Kidney (tissue), 14 donors: ENCODE data around the gene DIS3L2. TPM values are rescaled to one million over a fixed set of nuclear protein-coding genes. Genes with fewer than 3 reads are reported as not detected.

Source experiments
- DNase-seq, 5 donors: peaks; one replicate each; pipeline ENCODE4 v3.0.0-alpha.2; 2013 to 2020
- FAIRE-seq: peaks from 2 replicates; lab custom pipeline; 2012; peaks lifted over from hg19 to GRCh38; lab: Jason Lieb, UNC
- H3K27ac ChIP-seq, 2 donors: one replicate each; pipeline ENCODE4 v1.7.0; 2013; ENCODE audit warnings: low read depth in 2 of 2, low read length in 2 of 2, inconsistent platforms in 1 of 2
- H3K27me3 ChIP-seq: one replicate; pipeline ENCODE4 v1.7.1; 2013; ENCODE audit warnings: low read length, inconsistent platforms; ENCODE audit not compliant: control insufficient read depth, insufficient read depth
- H3K36me3 ChIP-seq, 3 donors: one replicate each; pipeline versions ENCODE4 v1.7.0 to v1.7.1; 2013; ENCODE audit warnings: low read length in 3 of 3, control low read depth in 1 of 3, inconsistent platforms in 1 of 3; ENCODE audit not compliant: insufficient read depth in 3 of 3, control insufficient read depth in 2 of 3
- H3K4me1 ChIP-seq, 3 donors: one replicate each; pipeline versions ENCODE4 v1.7.0 to v1.7.1; 2013; ENCODE audit warnings: low read length in 3 of 3, inconsistent platforms in 1 of 3, low read depth in 1 of 3; ENCODE audit not compliant: control insufficient read depth in 2 of 3, insufficient read depth in 2 of 3
- H3K4me3 ChIP-seq, 3 donors: one replicate each; pipeline versions ENCODE4 v1.7.0 to v1.8.1; 2013; ENCODE audit warnings: low read length in 3 of 3, control low read depth in 1 of 3, inconsistent platforms in 1 of 3
- H3K9ac ChIP-seq, 3 donors: one replicate each; pipeline versions ENCODE4 v1.7.0 to v1.7.1; 2013; ENCODE audit warnings: low read length in 3 of 3, control low read depth in 1 of 3, inconsistent platforms in 1 of 3
- H3K9me3 ChIP-seq, 3 donors: one replicate each; pipeline versions ENCODE4 v1.7.0 to v1.7.1; 2013; ENCODE audit warnings: low read length in 3 of 3, control low read depth in 1 of 3, inconsistent platforms in 1 of 3; ENCODE audit not compliant: control insufficient read depth in 2 of 3, insufficient read depth in 1 of 3
- intact Hi-C: fragments of 100-400 bp; cut with DNase I; formaldehyde crosslinking; loops from one replicate; pipeline ENCODE4 v1.11.1; 2022
- polyA plus RNA-seq: library from polyadenylated mRNA; stranded (reverse); fragments of 350-450 nt; fragmentation: Illumina TruSeq; extraction: RNeasy Lipid Tissue Mini Kit (QIAGEN cat#74804); gene quantifications from one replicate; pipeline ENCODE4 v1.2.3, GENCODE V29; 2014; ENCODE audit warnings: low read depth, low replicate concordance; ENCODE audit not compliant: insufficient read depth
- total RNA-seq: library from RNA; stranded (reverse); fragmentation: NEBNext Ultra II Directional; extraction: Animal tissue kit (Norgen Biotek cat#: 25700); gene quantifications from one replicate; pipeline ENCODE4 v1.2.1, GENCODE V29; 2021
- TF ChIP-seq, protein P1 (sequence below): IDR thresholded peaks from 3 replicates; pipeline ENCODE4 v1.5.1; 2012; ENCODE audit warnings: mild to moderate bottlenecking, moderate library complexity, borderline replicate concordance; ENCODE audit not compliant: insufficient read depth; ENCODE audit errors: extremely low read depth
- donor health status: control.
- donor health status: control.
- donor health status: control.
- donor health status: control.
- donor health status: control.
- donor health status: DM: yes; HTN: yes; CAD: no.
- donor health status: Normal renal cell carcinoma (clear cell type).

DIS3L2 gene
- total and polyA plus RNA-seq, 2 donors from 2014 or later, result 12.3 to 47.7 TPM

DNA sequence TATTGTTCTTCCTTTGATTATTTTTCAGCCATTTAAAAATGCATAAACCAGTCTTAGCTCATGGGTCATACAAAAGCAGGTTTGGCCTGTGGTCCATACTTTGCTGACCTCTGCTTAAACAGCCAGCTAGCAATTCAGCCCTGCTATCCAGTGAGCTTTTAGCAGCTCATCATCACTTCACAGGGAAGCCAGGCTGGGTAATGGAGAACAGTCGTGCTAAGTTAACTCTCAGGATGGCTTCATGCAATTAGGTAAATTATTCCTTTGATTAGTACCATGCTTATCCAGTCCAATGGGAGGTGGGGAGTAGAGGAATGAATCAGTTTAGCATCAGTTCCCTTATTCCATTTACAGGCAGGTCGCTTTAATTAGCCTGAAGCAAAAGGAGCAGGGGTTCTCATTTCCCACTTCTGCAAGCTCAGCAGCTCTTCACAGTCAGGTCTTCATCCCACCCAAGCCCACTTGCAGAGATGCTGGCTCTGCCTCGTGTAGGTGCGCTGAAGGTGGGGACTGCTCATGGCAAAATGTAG lies 307.2 kb downstream of the DIS3L2 start:
- Histone ChIP-seq H3K27ac (no peak overlapping the region), H3K4me1 (peaks cover 0 to 2% (median 0%) of the 10 kb centered on the region in 3 donors), H3K4me3 (no peak overlapping the region), H3K9ac (no peak overlapping the region), H3K9me3 (no peaks in the 10 kb centered on the region), H3K27me3 (no peaks in the 10 kb centered on the region), H3K36me3 (peaks cover 0 to 11% (median 7%) of the 10 kb centered on the region in 3 donors)
- intact Hi-C loops, result no loop called here
- TF ChIP-seq, protein P1, sequence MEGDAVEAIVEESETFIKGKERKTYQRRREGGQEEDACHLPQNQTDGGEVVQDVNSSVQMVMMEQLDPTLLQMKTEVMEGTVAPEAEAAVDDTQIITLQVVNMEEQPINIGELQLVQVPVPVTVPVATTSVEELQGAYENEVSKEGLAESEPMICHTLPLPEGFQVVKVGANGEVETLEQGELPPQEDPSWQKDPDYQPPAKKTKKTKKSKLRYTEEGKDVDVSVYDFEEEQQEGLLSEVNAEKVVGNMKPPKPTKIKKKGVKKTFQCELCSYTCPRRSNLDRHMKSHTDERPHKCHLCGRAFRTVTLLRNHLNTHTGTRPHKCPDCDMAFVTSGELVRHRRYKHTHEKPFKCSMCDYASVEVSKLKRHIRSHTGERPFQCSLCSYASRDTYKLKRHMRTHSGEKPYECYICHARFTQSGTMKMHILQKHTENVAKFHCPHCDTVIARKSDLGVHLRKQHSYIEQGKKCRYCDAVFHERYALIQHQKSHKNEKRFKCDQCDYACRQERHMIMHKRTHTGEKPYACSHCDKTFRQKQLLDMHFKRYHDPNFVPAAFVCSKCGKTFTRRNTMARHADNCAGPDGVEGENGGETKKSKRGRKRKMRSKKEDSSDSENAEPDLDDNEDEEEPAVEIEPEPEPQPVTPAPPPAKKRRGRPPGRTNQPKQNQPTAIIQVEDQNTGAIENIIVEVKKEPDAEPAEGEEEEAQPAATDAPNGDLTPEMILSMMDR, result no peak
- FAIRE-seq (no peak), DNase-seq (no peak)

DNA sequence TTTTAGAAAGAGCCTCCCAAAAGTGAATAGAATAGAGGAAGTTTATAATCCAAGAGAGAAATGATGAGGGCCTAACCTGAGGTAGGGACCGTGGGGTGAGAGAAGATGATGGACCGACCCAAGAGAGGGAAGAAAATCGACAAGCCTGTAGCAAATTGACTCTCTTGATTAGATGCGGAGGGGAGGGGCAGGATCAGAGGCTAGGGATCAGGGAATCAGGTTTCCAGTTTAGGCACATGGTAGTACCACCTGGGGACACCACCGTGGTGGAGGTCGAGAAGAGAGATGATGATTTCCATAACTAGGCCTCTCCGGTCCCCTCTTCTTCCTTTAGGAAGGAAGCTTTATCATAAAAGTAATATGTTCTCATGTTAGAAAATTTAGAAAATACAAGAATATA lies 308.4 kb downstream of the DIS3L2 start:
- Histone ChIP-seq H3K4me1 (peaks cover 0 to 2% (median 0%) of the 10 kb centered on the region in 3 donors), H3K4me3 (no peak overlapping the region), H3K36me3 (peaks cover 0 to 2% (median 0%) of the 10 kb centered on the region in 3 donors), H3K27ac (no peak overlapping the region), H3K9ac (no peak overlapping the region), H3K9me3 (no peaks in the 10 kb centered on the region), H3K27me3 (no peaks in the 10 kb centered on the region)
- DNase-seq (no peak), FAIRE-seq (no peak)
- intact Hi-C loops, result no loop called here
- TF ChIP-seq, protein P1, result no peak

DNA sequence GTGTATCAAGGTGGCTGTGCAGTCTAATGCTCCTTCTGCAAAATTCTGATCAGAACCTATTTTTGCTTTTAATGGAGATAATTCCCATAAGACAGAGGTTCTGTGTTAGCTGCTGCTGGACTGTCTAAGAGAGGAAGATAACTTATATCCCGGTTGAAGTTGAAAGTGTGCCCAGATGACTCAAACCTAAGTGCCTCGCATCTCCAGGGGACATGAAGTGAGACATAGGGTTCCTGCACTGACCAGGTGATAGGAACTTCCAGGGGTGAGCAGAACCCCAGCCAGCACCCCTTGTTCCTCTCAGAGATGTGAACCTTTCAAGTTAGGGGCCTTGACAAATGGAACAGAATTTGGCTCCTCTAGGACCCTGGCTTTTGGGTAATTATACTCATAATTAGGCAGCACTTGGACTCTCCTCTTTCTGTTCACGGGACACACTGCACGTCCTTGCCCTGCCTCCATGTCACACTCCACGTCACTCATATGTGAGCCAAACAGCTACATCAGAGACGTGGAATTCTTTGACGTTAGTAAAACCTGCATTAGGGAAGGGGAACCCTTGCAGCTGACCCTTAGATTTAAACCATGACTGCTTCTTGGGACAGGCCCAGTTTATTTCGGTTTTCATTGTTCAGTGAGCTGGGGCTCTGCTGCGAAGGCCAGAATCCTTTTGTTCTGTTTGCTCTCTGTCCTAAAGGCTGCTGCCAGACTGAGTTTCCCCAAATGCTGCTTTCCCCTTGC lies 312.6 kb downstream of the DIS3L2 start:
- DNase-seq (no peak), FAIRE-seq (no peak)
- H3K9ac ChIP-seq, result no peak overlapping the region
- no peak overlapping the region for H3K4me3 ChIP-seq
- H3K4me1 ChIP-seq, result no peaks in the 10 kb centered on the region
- H3K27ac ChIP-seq, result no peak overlapping the region
- intact Hi-C loops, result no loop called here
- no peaks in the 10 kb centered on the region for H3K9me3 ChIP-seq
- no peaks in the 10 kb centered on the region for H3K27me3 ChIP-seq
- TF ChIP-seq, protein P1, result no peak
- H3K36me3 ChIP-seq, result no peaks in the 10 kb centered on the region
